ENCODE results near the gene SMAD4. TPM values are rescaled to one million over a fixed set of nuclear protein-coding genes. Genes with fewer than 3 reads are reported as not detected.

The SMAD4 gene
- total and polyA plus RNA-seq, 2 experiments from 2014 or later: 41.9 to 103 TPM

DNA sequence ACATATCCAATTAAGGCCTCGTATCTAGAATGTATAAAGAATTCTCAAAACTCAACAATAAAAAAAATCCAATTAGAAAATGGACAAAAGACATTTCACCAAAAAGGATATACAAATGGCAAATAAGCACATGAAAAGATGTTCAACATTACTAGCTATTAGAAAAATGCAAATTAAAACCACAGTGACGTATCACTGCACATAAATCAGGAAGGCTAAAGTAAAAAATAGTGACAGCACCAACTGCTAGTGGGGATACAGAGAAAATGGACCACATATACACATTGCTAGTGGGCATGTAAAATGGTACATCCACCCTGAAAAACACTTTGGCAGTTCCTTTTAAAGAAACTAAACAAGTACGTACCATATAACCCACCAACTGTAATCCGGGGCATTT is 59.7 kb downstream of the SMAD4 start (continued):
- TF ChIP-seq, protein P1, sequence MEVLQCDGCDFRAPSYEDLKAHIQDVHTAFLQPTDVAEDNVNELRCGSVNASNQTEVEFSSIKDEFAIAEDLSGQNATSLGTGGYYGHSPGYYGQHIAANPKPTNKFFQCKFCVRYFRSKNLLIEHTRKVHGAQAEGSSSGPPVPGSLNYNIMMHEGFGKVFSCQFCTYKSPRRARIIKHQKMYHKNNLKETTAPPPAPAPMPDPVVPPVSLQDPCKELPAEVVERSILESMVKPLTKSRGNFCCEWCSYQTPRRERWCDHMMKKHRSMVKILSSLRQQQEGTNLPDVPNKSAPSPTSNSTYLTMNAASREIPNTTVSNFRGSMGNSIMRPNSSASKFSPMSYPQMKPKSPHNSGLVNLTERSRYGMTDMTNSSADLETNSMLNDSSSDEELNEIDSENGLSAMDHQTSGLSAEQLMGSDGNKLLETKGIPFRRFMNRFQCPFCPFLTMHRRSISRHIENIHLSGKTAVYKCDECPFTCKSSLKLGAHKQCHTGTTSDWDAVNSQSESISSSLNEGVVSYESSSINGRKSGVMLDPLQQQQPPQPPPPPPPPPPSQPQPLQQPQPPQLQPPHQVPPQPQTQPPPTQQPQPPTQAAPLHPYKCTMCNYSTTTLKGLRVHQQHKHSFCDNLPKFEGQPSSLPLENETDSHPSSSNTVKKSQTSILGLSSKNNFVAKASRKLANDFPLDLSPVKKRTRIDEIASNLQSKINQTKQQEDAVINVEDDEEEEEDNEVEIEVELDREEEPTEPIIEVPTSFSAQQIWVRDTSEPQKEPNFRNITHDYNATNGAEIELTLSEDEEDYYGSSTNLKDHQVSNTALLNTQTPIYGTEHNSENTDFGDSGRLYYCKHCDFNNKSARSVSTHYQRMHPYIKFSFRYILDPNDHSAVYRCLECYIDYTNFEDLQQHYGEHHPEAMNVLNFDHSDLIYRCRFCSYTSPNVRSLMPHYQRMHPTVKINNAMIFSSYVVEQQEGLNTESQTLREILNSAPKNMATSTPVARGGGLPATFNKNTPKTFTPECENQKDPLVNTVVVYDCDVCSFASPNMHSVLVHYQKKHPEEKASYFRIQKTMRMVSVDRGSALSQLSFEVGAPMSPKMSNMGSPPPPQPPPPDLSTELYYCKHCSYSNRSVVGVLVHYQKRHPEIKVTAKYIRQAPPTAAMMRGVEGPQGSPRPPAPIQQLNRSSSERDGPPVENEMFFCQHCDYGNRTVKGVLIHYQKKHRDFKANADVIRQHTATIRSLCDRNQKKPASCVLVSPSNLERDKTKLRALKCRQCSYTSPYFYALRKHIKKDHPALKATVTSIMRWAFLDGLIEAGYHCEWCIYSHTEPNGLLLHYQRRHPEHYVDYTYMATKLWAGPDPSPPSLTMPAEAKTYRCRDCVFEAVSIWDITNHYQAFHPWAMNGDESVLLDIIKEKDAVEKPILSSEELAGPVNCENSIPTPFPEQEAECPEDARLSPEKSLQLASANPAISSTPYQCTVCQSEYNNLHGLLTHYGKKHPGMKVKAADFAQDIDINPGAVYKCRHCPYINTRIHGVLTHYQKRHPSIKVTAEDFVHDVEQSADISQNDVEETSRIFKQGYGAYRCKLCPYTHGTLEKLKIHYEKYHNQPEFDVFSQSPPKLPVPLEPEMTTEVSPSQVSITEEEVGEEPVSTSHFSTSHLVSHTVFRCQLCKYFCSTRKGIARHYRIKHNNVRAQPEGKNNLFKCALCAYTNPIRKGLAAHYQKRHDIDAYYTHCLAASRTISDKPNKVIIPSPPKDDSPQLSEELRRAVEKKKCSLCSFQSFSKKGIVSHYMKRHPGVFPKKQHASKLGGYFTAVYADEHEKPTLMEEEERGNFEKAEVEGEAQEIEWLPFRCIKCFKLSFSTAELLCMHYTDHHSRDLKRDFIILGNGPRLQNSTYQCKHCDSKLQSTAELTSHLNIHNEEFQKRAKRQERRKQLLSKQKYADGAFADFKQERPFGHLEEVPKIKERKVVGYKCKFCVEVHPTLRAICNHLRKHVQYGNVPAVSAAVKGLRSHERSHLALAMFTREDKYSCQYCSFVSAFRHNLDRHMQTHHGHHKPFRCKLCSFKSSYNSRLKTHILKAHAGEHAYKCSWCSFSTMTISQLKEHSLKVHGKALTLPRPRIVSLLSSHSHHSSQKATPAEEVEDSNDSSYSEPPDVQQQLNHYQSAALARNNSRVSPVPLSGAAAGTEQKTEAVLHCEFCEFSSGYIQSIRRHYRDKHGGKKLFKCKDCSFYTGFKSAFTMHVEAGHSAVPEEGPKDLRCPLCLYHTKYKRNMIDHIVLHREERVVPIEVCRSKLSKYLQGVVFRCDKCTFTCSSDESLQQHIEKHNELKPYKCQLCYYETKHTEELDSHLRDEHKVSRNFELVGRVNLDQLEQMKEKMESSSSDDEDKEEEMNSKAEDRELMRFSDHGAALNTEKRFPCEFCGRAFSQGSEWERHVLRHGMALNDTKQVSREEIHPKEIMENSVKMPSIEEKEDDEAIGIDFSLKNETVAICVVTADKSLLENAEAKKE (CRISPR knock-in tag; IDR thresholded peaks at IDR 0.05): no peak
- TF ChIP-seq EZH2phosphoT487 (IDR thresholded peaks at IDR 0.05; ENCODE audit: unreplicated experiment) (no peak), JUNB (IDR thresholded peaks at IDR 0.05; ENCODE audit: unreplicated experiment) (no peak)

DNA sequence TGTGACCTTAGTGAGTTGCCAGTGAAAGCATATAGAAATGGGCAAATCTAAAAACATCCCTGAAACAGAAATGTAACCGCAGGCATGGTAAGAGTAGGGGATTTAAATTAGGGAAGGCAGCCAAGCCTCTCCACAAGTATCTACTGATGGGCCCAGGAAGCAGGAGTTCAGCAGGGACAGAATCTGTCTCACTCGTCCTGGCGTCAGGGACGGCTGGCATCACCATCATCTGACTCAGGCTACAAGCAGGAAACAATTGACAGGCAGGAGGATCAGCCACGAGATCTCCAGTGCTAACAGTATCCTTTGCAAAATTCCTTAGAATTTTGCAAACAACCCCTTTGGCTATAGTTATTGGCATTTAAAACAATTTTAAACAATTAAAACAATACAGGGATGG is 61.3 kb downstream of the SMAD4 start:
- 0 out of 2 replicates have a peak, but pooled peaks cover 10% of the 10 kb centered on the region for H3K36me3 ChIP-seq (ENCODE audit: insufficient read depth)
- no peaks in the 10 kb centered on the region for H3K27me3 ChIP-seq (ENCODE audit: insufficient read depth)
- no peak overlapping the region for H3K4me3 ChIP-seq
- no peak overlapping the region for H2AFZ ChIP-seq
- H4K20me1 ChIP-seq (replicated peaks; ENCODE audit: insufficient read depth): no peaks in the 10 kb centered on the region
- ATAC-seq (no peak), DNase-seq (ENCODE audit: low spot score) (no peak)
- Mint-ChIP-seq H3K4me3 (no peak overlapping the region), H3K27me3 (ENCODE audit: insufficient read depth, low read depth, poor library complexity) (no peaks in the 10 kb centered on the region), H3K36me3 (ENCODE audit: low read depth) (peaks cover 33% of the 10 kb centered on the region), H3K27ac (no peak overlapping the region), H3K9me3 (peaks cover 30% of the 10 kb centered on the region), H3K4me1 (no peaks in the 10 kb centered on the region)
- H3K9me2 ChIP-seq (ENCODE audit: insufficient read depth): no peaks in the 10 kb centered on the region
- H3K4me2 ChIP-seq: no peak overlapping the region
- no peaks in the 10 kb centered on the region for H3F3A ChIP-seq (replicated peaks; ENCODE audit: low read depth)
- H3K79me2 ChIP-seq (replicated peaks; ENCODE audit: insufficient read depth): no peaks in the 10 kb centered on the region
- no peak overlapping the region for H3K27ac ChIP-seq (ENCODE audit: low read depth)
- H3K4me1 ChIP-seq (ENCODE audit: insufficient read depth): no peaks in the 10 kb centered on the region
- no peak for TF ChIP-seq EZH2phosphoT487 (IDR thresholded peaks at IDR 0.05; ENCODE audit: unreplicated experiment)
- TF ChIP-seq, protein P2, sequence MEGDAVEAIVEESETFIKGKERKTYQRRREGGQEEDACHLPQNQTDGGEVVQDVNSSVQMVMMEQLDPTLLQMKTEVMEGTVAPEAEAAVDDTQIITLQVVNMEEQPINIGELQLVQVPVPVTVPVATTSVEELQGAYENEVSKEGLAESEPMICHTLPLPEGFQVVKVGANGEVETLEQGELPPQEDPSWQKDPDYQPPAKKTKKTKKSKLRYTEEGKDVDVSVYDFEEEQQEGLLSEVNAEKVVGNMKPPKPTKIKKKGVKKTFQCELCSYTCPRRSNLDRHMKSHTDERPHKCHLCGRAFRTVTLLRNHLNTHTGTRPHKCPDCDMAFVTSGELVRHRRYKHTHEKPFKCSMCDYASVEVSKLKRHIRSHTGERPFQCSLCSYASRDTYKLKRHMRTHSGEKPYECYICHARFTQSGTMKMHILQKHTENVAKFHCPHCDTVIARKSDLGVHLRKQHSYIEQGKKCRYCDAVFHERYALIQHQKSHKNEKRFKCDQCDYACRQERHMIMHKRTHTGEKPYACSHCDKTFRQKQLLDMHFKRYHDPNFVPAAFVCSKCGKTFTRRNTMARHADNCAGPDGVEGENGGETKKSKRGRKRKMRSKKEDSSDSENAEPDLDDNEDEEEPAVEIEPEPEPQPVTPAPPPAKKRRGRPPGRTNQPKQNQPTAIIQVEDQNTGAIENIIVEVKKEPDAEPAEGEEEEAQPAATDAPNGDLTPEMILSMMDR (conservative IDR thresholded peaks at IDR 0.05; ENCODE audit: low read depth in 2 of 2): no peak
- TF ChIP-seq ZNF114 (CRISPR knock-in tag; IDR thresholded peaks at IDR 0.05): no peak
- TF ChIP-seq, protein P1 (CRISPR knock-in tag; IDR thresholded peaks at IDR 0.05): no peak
- no peak for TF ChIP-seq CREB1 (CRISPR knock-in tag; IDR thresholded peaks at IDR 0.05; ENCODE audit: low read depth)
- TF ChIP-seq POLR2AphosphoS5 (IDR thresholded peaks at IDR 0.05; ENCODE audit: low read depth): no peak
